ENCODE results near the gene LCAT. TPM values are rescaled to one million over a fixed set of nuclear protein-coding genes. Genes with fewer than 3 reads are reported as not detected.
"Not testable (repeated sequence)": the region's sequence is repeated elsewhere in the genome, so short reads cannot be mapped to it uniquely, and the experiment has no call there.

LCAT gene
- total RNA-seq, 1 donor from 2014 or later, result 73.8 TPM

DNA sequence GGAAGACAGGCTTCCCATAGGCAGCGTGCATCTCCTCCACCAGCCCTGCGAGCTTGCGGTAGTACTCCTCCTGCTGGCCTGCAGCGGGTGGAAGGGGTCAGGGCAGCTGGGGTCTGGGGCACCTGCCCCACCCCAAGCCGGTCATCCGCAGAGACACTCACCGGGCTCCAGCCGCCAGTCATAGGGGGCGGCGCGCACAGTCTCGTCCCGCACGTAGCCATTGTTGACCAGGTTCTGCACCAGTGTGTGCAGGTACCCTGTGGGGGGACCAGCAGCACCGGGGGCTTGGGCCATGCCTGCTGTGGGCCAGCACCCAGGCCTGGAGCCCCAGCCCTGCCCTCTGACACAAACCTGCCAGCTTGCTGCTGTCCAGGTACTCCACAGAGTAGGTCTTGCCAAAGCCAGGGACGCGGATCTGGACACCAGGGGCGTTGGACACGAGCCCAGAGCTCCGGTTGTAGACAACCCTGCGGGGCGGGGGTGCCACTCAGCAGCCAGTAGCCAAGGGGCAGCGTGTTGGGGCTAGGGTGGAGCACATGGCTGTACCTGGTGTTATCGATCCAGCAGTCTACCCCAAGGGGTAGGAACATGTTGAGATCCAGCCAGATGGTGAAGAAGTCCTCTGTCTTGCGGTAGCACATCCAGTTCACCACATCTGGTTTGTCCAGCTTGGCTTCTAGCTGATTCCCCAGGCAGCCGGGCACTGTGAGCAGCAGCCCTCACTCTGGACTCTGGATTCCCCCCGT lies 1.2 kb downstream of the LCAT start:
- no peak for TF ChIP-seq CTCF (IDR thresholded peaks at IDR 0.05; ENCODE audit: unreplicated experiment)
- Mint-ChIP-seq H3K36me3 (peaks cover 6% of the 10 kb centered on the region), H3K9me3 (no peaks in the 10 kb centered on the region), H3K27ac (no peak overlapping the region), H3K4me1 (no peaks in the 10 kb centered on the region), H3K27me3 (ENCODE audit: low read depth) (no peaks in the 10 kb centered on the region), H3K4me3 (no peak overlapping the region)
- DNase-seq (ENCODE audit: low spot score in 2 of 2, unreplicated experiment in 2 of 2), result no peak

DNA sequence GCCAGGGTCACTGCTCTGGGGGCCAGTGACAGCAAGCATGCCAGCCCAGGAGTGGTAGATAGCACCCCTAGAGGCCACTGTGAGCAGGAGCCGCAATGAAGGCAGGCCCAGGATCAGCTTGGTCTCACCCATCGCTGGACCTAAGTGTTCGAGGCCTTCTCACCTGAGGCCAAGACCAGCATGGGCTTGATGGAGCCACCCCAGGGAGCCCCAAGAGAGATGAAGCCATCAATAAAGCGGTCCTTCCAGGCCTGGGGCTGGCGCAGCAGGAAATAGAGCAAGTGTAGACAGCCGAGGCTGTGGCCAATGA lies 1.8 kb downstream of the LCAT start:
- Mint-ChIP-seq H3K4me3 (no peak overlapping the region), H3K4me1 (peaks cover 4% of the 10 kb centered on the region), H3K36me3 (peaks cover 6% of the 10 kb centered on the region), H3K27ac (no peak overlapping the region), H3K9me3 (no peaks in the 10 kb centered on the region), H3K27me3 (ENCODE audit: low read depth) (no peaks in the 10 kb centered on the region)
- no peak for DNase-seq (ENCODE audit: low spot score in 2 of 2, unreplicated experiment in 2 of 2)
- no peak for TF ChIP-seq CTCF (IDR thresholded peaks at IDR 0.05; ENCODE audit: unreplicated experiment)

DNA sequence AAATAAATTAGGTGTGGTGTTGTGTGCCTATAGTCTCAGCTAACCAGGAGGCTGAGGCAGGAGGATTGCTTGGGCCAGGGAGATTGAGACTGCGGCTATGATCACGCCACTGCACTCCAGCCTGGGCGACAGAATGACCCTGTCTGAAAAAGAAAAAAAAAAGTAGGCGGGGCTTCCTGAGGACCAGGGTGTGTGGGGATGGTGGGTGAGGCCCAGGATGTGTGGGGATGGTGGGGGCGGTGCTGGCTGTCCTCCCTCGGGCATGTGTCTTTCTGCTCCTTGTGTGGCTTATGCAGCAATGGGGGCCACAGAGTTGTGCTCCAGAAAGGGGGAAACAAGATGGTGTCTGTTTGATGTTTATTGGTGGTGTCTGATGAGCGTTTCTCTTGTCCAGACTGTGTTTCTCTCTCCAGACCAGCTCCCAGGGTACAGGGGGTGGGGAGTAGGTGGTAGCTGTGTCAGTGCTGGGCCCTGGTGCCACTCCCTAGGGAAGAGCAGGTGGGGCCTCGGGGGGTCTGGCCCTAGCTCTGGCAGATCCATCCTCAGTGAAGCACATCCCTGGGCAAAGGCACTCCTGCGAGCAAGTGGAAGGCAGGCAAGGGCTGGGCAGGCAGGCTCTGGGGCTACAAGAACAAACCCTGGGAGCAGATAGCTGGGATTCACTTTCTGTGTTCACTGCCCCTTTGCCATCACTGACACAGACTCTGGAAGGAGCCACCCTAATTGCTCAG lies 2.3 kb downstream of the LCAT start:
- peak overlapping the region; percentile 12 for H3K27ac Mint-ChIP-seq
- no peak overlapping the region for H3K4me3 Mint-ChIP-seq
- peaks cover 6% of the 10 kb centered on the region for H3K36me3 Mint-ChIP-seq
- H3K4me1 Mint-ChIP-seq, result peaks cover 8% of the 10 kb centered on the region
- no peak for TF ChIP-seq CTCF (IDR thresholded peaks at IDR 0.05; ENCODE audit: unreplicated experiment)
- no peaks in the 10 kb centered on the region for H3K9me3 Mint-ChIP-seq
- H3K27me3 Mint-ChIP-seq (ENCODE audit: low read depth), result no peaks in the 10 kb centered on the region
- DNase-seq (ENCODE audit: low spot score in 2 of 2, unreplicated experiment in 2 of 2), result no peak

DNA sequence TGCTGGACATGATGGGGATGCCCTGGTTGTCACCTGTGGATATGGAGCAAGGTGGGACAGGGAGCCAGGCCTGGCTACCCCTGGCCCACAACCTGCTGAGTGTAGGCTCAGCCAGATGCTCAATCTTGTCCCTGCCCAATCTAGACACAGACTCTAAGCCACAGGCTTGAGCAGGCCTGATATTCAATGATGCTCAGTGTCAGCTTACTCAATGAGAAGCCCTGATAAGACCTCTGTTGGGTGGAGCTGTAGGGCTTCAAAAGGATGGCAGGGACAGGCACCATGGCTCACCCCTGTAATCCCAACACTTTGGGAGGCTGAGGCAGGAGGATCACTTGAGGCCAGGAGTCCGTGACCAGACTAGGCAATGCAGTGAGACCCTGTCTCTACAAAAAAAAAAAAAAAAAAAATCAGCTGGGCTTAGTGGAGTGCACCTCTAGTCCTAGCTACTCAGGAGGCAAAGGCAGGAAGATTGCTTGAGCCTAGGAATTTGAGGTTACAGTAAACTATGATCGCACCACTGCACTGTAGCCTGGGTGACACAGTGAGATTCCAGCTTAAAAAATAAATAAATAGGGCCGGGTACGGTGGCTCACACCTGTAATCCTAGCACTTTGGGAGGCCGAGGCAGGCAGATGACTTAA lies 3.4 kb downstream of the LCAT start:
- DNase-seq (ENCODE audit: low spot score in 2 of 2, unreplicated experiment in 2 of 2), result no peak
- Mint-ChIP-seq H3K27me3 (ENCODE audit: low read depth) (no peaks in the 10 kb centered on the region), H3K27ac (no peak overlapping the region), H3K36me3 (peaks cover 2% of the 10 kb centered on the region), H3K4me1 (peaks cover 10% of the 10 kb centered on the region), H3K9me3 (no peaks in the 10 kb centered on the region), H3K4me3 (no peak overlapping the region)
- no peak for TF ChIP-seq CTCF (IDR thresholded peaks at IDR 0.05; ENCODE audit: unreplicated experiment)

- Mint-ChIP-seq H3K9me3 (no peaks in the 10 kb centered on the region), H3K36me3 (peaks cover 2% of the 10 kb centered on the region), H3K27me3 (ENCODE audit: low read depth) (no peaks in the 10 kb centered on the region), H3K27ac (no peak overlapping the region), H3K4me3 (no peak overlapping the region), H3K4me1 (peaks cover 18% of the 10 kb centered on the region)
- no peak for DNase-seq (ENCODE audit: low spot score in 2 of 2, unreplicated experiment in 2 of 2)
- no peak for TF ChIP-seq CTCF (IDR thresholded peaks at IDR 0.05; ENCODE audit: unreplicated experiment)
Observed at GRCh38 chr16:67939507-67940445, 4.1 kb downstream of the LCAT start.

- DNase-seq (ENCODE audit: low spot score in 2 of 2, unreplicated experiment in 2 of 2); H3K27ac Mint-ChIP-seq; H3K9me3 Mint-ChIP-seq; H3K4me3 Mint-ChIP-seq; H3K36me3 Mint-ChIP-seq; H3K27me3 Mint-ChIP-seq (ENCODE audit: low read depth): not testable (repeated sequence)
- H3K4me1 Mint-ChIP-seq, result peaks cover 20% of the 10 kb centered on the region
Observed at GRCh38 chr16:67937713-67938112, 6.2 kb downstream of the LCAT start.

All from mesothelial cell of epicardium (in vitro differentiated cells).